Measurements from ENCODE around the gene SETDB2.

DNA sequence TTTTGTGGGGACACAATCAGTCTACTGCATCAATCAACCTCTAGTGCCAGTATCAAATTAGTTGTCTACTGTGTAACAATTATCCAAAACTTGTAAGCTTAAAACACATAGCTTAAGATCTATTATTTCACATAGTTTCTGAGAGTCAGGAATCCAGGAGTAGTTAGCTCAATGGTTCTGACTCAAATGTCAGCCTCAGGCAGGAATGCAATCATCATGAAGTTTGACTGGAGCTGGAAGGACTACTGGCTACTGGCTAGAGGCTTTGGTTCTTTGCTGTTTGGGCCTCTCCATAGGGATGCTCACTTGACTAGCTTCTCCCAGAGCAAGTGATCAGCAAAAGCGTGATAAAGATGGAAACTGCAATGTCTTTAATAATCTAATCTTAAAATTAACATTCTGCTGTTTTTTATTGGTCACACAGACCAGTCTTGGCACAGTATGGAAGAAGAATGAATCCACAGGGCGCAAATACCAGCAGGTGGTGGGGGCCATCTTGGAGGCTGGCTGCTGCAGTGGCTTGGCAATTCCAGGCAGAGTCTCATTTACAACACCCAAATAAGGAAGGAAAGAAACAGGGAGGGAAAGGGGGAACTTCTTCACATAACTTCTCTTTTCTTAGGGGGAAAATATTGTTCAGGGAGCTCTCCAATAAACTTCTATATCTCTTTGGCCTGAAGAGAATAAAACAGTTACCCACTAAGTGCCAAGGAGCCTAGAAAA lies 15.9 kb upstream of the SETDB2 start:
- TF ChIP-seq TAF1 (conservative IDR thresholded peaks at IDR 0.05), result no peak
- TF ChIP-seq NR2F2 (IDR thresholded peaks at IDR 0.05), result no peak
- TF ChIP-seq, protein P1, sequence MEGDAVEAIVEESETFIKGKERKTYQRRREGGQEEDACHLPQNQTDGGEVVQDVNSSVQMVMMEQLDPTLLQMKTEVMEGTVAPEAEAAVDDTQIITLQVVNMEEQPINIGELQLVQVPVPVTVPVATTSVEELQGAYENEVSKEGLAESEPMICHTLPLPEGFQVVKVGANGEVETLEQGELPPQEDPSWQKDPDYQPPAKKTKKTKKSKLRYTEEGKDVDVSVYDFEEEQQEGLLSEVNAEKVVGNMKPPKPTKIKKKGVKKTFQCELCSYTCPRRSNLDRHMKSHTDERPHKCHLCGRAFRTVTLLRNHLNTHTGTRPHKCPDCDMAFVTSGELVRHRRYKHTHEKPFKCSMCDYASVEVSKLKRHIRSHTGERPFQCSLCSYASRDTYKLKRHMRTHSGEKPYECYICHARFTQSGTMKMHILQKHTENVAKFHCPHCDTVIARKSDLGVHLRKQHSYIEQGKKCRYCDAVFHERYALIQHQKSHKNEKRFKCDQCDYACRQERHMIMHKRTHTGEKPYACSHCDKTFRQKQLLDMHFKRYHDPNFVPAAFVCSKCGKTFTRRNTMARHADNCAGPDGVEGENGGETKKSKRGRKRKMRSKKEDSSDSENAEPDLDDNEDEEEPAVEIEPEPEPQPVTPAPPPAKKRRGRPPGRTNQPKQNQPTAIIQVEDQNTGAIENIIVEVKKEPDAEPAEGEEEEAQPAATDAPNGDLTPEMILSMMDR (IDR thresholded peaks at IDR 0.05; ENCODE audit: low read depth, low read length, missing input control), result no peak
- no peak for TF ChIP-seq RAD21 (IDR thresholded peaks at IDR 0.05)

All from liver (tissue), 3 donors.